GM12892 (cell line): Measurements from ENCODE around the gene HBG2.

ENCODE experiments used
- POLR2A ChIP-seq: IDR thresholded peaks from 2 replicates; pipeline ENCODE4 v1.6.1; 2011; ENCODE audit warnings: low read depth, low read length, control low read depth
- POLR2AphosphoS5 ChIP-seq: IDR thresholded peaks from 2 replicates; pipeline ENCODE4 v1.6.1; 2011; ENCODE audit warnings: low read depth, low read length, control low read depth
- TAF1 ChIP-seq: IDR thresholded peaks from 2 replicates; pipeline ENCODE4 v1.6.1; 2011; ENCODE audit warnings: low read depth, mild to moderate bottlenecking, control low read depth, low read length, borderline replicate concordance

GRCh38 chr11:5240458-5240857, 14.1 kb downstream of the HBG2 start:
- no peak for TF ChIP-seq POLR2AphosphoS5
- TF ChIP-seq POLR2A: no peak
- TF ChIP-seq TAF1: no peak
